ENCODE data around the gene DPPA5. TPM values are rescaled to one million over a fixed set of nuclear protein-coding genes. Genes with fewer than 3 reads are reported as not detected.

The DPPA5 gene
- polyA plus RNA-seq, 1 donor from 2014 or later = not detected

GRCh38 chr6:73362358-73362757, 8.3 kb upstream of the DPPA5 start, which contains the start of gene KHDC3L:
KHDC3L (plus strand) TSS chr6:73362658; CDS start chr6:73362730, 72 bp downstream.
- no peaks in the 10 kb centered on the region for H3K27me3 ChIP-seq (ENCODE audit: insufficient read depth, low read depth, low read length)
- no peak for TF ChIP-seq TAF1 (IDR thresholded peaks at IDR 0.05; ENCODE audit: low read depth)
- TF ChIP-seq SMC3 (conservative IDR thresholded peaks at IDR 0.05; ENCODE audit: poor library complexity) = no peak
- TF ChIP-seq REST (IDR thresholded peaks at IDR 0.05; ENCODE audit: borderline replicate concordance) = no peak
- TF ChIP-seq RAD21 (conservative IDR thresholded peaks at IDR 0.05) = no peak

GRCh38 chr6:73349311-73349710, 4.8 kb downstream of the DPPA5 start:
- H3F3A ChIP-seq (ENCODE audit: insufficient read depth, low read length, poor library complexity, severe bottlenecking) = no peaks in the 10 kb centered on the region
- no peaks in the 10 kb centered on the region for H3K36me3 ChIP-seq (ENCODE audit: insufficient read depth, low read length)
- H3K4me2 ChIP-seq (ENCODE audit: low read length) = no peak overlapping the region
- H3K4me3 ChIP-seq (ENCODE audit: low read length) = no peak overlapping the region
- no peaks in the 10 kb centered on the region for H3K27me3 ChIP-seq (ENCODE audit: insufficient read depth, low read depth, low read length)
- no peaks in the 10 kb centered on the region for H3K79me2 ChIP-seq (replicated peaks; ENCODE audit: insufficient read depth, low read length)
- H2AFZ ChIP-seq (ENCODE audit: low read depth, low read length) = no peak overlapping the region
- no peaks in the 10 kb centered on the region for H3K9me3 ChIP-seq (ENCODE audit: low read length)
- no peak overlapping the region for H3K9ac ChIP-seq (ENCODE audit: low read length)
- no peak for TF ChIP-seq RAD21 (conservative IDR thresholded peaks at IDR 0.05)
- no peak for TF ChIP-seq SMC3 (conservative IDR thresholded peaks at IDR 0.05; ENCODE audit: poor library complexity)
- TF ChIP-seq, protein P1, sequence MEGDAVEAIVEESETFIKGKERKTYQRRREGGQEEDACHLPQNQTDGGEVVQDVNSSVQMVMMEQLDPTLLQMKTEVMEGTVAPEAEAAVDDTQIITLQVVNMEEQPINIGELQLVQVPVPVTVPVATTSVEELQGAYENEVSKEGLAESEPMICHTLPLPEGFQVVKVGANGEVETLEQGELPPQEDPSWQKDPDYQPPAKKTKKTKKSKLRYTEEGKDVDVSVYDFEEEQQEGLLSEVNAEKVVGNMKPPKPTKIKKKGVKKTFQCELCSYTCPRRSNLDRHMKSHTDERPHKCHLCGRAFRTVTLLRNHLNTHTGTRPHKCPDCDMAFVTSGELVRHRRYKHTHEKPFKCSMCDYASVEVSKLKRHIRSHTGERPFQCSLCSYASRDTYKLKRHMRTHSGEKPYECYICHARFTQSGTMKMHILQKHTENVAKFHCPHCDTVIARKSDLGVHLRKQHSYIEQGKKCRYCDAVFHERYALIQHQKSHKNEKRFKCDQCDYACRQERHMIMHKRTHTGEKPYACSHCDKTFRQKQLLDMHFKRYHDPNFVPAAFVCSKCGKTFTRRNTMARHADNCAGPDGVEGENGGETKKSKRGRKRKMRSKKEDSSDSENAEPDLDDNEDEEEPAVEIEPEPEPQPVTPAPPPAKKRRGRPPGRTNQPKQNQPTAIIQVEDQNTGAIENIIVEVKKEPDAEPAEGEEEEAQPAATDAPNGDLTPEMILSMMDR (IDR thresholded peaks at IDR 0.05; ENCODE audit: poor library complexity, severe bottlenecking) = no peak
- no peak for TF ChIP-seq TAF1 (IDR thresholded peaks at IDR 0.05; ENCODE audit: low read depth)
- TF ChIP-seq EZH2 (IDR thresholded peaks at IDR 0.05; ENCODE audit: borderline replicate concordance, insufficient read depth, low read length, poor library complexity, severe bottlenecking) = no peak
- TF ChIP-seq EP300 (conservative IDR thresholded peaks at IDR 0.05; ENCODE audit: poor library complexity, severe bottlenecking) = no peak
- TF ChIP-seq MXI1 (conservative IDR thresholded peaks at IDR 0.05; ENCODE audit: poor library complexity, severe bottlenecking) = no peak
- TF ChIP-seq REST (IDR thresholded peaks at IDR 0.05; ENCODE audit: borderline replicate concordance) = no peak
- TF ChIP-seq POLR2AphosphoS5 (IDR thresholded peaks at IDR 0.05) = no peak
- no peaks in the 10 kb centered on the region for H4K20me1 ChIP-seq (ENCODE audit: insufficient read depth)
- H3K9me2 ChIP-seq (ENCODE audit: insufficient read depth, low read length) = no peaks in the 10 kb centered on the region
- H3K27ac ChIP-seq (ENCODE audit: low read length) = no peak overlapping the region

More at GRCh38 chr6:73362358-73362757, 8.3 kb upstream of the DPPA5 start, which contains the start of gene KHDC3L:
- no peaks in the 10 kb centered on the region for H3K9me2 ChIP-seq (ENCODE audit: insufficient read depth, low read length)
- no peak within 1 kb of the TSS for H2AFZ ChIP-seq (ENCODE audit: low read depth, low read length)
- H3K36me3 ChIP-seq (ENCODE audit: insufficient read depth, low read length) = no peaks in the 10 kb centered on the region
- H3K27ac ChIP-seq (ENCODE audit: low read length) = no peak within 1 kb of the TSS
- no peaks in the 10 kb centered on the region for H3F3A ChIP-seq (ENCODE audit: insufficient read depth, low read length, poor library complexity, severe bottlenecking)
- H3K4me3 ChIP-seq (ENCODE audit: low read length) = no peak within 1 kb of the TSS
- no peaks in the 10 kb centered on the region for H3K9me3 ChIP-seq (ENCODE audit: low read length)
- H3K79me2 ChIP-seq (replicated peaks; ENCODE audit: insufficient read depth, low read length) = no peaks in the 10 kb centered on the region
- no peaks in the 10 kb centered on the region for H4K20me1 ChIP-seq (ENCODE audit: insufficient read depth)
- H3K9ac ChIP-seq (ENCODE audit: low read length) = no peak within 1 kb of the TSS
- no peak within 1 kb of the TSS for H3K4me2 ChIP-seq (ENCODE audit: low read length)
